Kidney (tissue), 14 donors: ENCODE data around the gene LCN10. TPM values are rescaled to one million over a fixed set of nuclear protein-coding genes. Genes with fewer than 3 reads are reported as not detected.

ENCODE experiments used
- DNase-seq, 5 donors: peaks; one replicate each; pipeline ENCODE4 v3.0.0-alpha.2; 2013 to 2020
- FAIRE-seq: peaks from 2 replicates; lab custom pipeline; 2012; peaks lifted over from hg19 to GRCh38; lab: Jason Lieb, UNC
- H3K27ac ChIP-seq, 2 donors: one replicate each; pipeline ENCODE4 v1.7.0; 2013; ENCODE audit warnings: low read depth in 2 of 2, low read length in 2 of 2, inconsistent platforms in 1 of 2
- H3K27me3 ChIP-seq: one replicate; pipeline ENCODE4 v1.7.1; 2013; ENCODE audit warnings: low read length, inconsistent platforms; ENCODE audit not compliant: control insufficient read depth, insufficient read depth
- H3K36me3 ChIP-seq, 3 donors: one replicate each; pipeline versions ENCODE4 v1.7.0 to v1.7.1; 2013; ENCODE audit warnings: low read length in 3 of 3, control low read depth in 1 of 3, inconsistent platforms in 1 of 3; ENCODE audit not compliant: insufficient read depth in 3 of 3, control insufficient read depth in 2 of 3
- H3K4me1 ChIP-seq, 3 donors: one replicate each; pipeline versions ENCODE4 v1.7.0 to v1.7.1; 2013; ENCODE audit warnings: low read length in 3 of 3, inconsistent platforms in 1 of 3, low read depth in 1 of 3; ENCODE audit not compliant: control insufficient read depth in 2 of 3, insufficient read depth in 2 of 3
- H3K4me3 ChIP-seq, 3 donors: one replicate each; pipeline versions ENCODE4 v1.7.0 to v1.8.1; 2013; ENCODE audit warnings: low read length in 3 of 3, control low read depth in 1 of 3, inconsistent platforms in 1 of 3
- H3K9ac ChIP-seq, 3 donors: one replicate each; pipeline versions ENCODE4 v1.7.0 to v1.7.1; 2013; ENCODE audit warnings: low read length in 3 of 3, control low read depth in 1 of 3, inconsistent platforms in 1 of 3
- H3K9me3 ChIP-seq, 3 donors: one replicate each; pipeline versions ENCODE4 v1.7.0 to v1.7.1; 2013; ENCODE audit warnings: low read length in 3 of 3, control low read depth in 1 of 3, inconsistent platforms in 1 of 3; ENCODE audit not compliant: control insufficient read depth in 2 of 3, insufficient read depth in 1 of 3
- intact Hi-C: fragments of 100-400 bp; cut with DNase I; formaldehyde crosslinking; loops from one replicate; pipeline ENCODE4 v1.11.1; 2022
- polyA plus RNA-seq: library from polyadenylated mRNA; stranded (reverse); fragments of 350-450 nt; fragmentation: Illumina TruSeq; extraction: RNeasy Lipid Tissue Mini Kit (QIAGEN cat#74804); gene quantifications from one replicate; pipeline ENCODE4 v1.2.3, GENCODE V29; 2014; ENCODE audit warnings: low read depth, low replicate concordance; ENCODE audit not compliant: insufficient read depth
- total RNA-seq: library from RNA; stranded (reverse); fragmentation: NEBNext Ultra II Directional; extraction: Animal tissue kit (Norgen Biotek cat#: 25700); gene quantifications from one replicate; pipeline ENCODE4 v1.2.1, GENCODE V29; 2021
- TF ChIP-seq, protein P1 (sequence below): IDR thresholded peaks from 3 replicates; pipeline ENCODE4 v1.5.1; 2012; ENCODE audit warnings: mild to moderate bottlenecking, moderate library complexity, borderline replicate concordance; ENCODE audit not compliant: insufficient read depth; ENCODE audit errors: extremely low read depth
- donor health status: control.
- donor health status: control.
- donor health status: control.
- donor health status: control.
- donor health status: control.
- donor health status: DM: yes; HTN: yes; CAD: no.
- donor health status: Normal renal cell carcinoma (clear cell type).

The LCN10 gene
- total and polyA plus RNA-seq, 2 donors from 2014 or later, result 3.9 to 8.4 TPM

- peak in 2 of 5 donors; percentile 73 to 77 for DNase-seq
Observed at GRCh38 chr9:136696502-136696901, 46.2 kb downstream of the LCN10 start.

DNA sequence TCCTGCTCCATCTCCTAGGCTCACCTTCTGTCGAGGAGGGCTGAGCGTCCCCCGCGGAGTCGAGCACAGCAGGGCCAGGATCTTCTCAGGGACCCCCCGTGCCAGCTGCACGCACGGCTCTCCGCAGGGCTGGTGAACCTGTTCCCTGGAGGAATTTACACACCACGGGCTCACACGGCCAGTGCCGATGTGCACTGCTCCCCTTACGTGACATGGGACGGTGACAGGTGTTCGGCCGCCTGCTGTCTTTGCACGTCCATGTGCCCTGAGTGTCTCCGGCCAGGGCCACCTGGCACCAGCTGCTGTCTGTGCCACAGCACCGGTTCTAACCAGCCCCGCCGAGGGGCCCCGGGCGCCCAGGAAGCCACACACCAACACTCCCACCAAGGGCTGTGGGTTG, 46.8 kb downstream of the LCN10 start:
- intact Hi-C loops, result no loop called here
- Histone ChIP-seq H3K9ac (peak overlapping the region in 1 of 3 donors; percentile 55), H3K4me3 (no peak overlapping the region), H3K27me3 (no peaks in the 10 kb centered on the region), H3K27ac (peak overlapping the region; percentile 85 to 94), H3K9me3 (no peaks in the 10 kb centered on the region), H3K4me1 (peaks cover 0 to 41% (median 30%) of the 10 kb centered on the region in 3 donors), H3K36me3 (no peaks in the 10 kb centered on the region)
- FAIRE-seq (no peak), DNase-seq (peak in 2 of 5 donors; percentile 73 to 85)
- TF ChIP-seq, protein P1, sequence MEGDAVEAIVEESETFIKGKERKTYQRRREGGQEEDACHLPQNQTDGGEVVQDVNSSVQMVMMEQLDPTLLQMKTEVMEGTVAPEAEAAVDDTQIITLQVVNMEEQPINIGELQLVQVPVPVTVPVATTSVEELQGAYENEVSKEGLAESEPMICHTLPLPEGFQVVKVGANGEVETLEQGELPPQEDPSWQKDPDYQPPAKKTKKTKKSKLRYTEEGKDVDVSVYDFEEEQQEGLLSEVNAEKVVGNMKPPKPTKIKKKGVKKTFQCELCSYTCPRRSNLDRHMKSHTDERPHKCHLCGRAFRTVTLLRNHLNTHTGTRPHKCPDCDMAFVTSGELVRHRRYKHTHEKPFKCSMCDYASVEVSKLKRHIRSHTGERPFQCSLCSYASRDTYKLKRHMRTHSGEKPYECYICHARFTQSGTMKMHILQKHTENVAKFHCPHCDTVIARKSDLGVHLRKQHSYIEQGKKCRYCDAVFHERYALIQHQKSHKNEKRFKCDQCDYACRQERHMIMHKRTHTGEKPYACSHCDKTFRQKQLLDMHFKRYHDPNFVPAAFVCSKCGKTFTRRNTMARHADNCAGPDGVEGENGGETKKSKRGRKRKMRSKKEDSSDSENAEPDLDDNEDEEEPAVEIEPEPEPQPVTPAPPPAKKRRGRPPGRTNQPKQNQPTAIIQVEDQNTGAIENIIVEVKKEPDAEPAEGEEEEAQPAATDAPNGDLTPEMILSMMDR, result no peak

More at GRCh38 chr9:136696502-136696901, 46.2 kb downstream of the LCN10 start:
- FAIRE-seq, result no peak
- H3K36me3 ChIP-seq, result no peaks in the 10 kb centered on the region
- H3K27ac ChIP-seq, result peak overlapping the region; percentile 85 to 94
- H3K4me3 ChIP-seq, result no peak overlapping the region
- peaks cover 0 to 35% (median 30%) of the 10 kb centered on the region in 3 donors for H3K4me1 ChIP-seq
- intact Hi-C loops, result no loop called here
- no peaks in the 10 kb centered on the region for H3K9me3 ChIP-seq
- H3K27me3 ChIP-seq, result no peaks in the 10 kb centered on the region
- TF ChIP-seq, protein P1, result no peak
- H3K9ac ChIP-seq, result no peak overlapping the region

GRCh38 chr9:136695435-136695895, 47.3 kb downstream of the LCN10 start:
- no peaks in the 10 kb centered on the region for H3K27me3 ChIP-seq
- peak in 3 of 5 donors; percentile 62 to 94 (median 64) for DNase-seq
- peak overlapping the region in 1 of 3 donors; percentile 55 for H3K9ac ChIP-seq
- peaks cover 0 to 43% (median 30%) of the 10 kb centered on the region in 3 donors for H3K4me1 ChIP-seq
- no peak for FAIRE-seq
- H3K4me3 ChIP-seq, result no peak overlapping the region
- H3K27ac ChIP-seq, result peak overlapping the region; percentile 85 to 94
- H3K36me3 ChIP-seq, result no peaks in the 10 kb centered on the region
- TF ChIP-seq, protein P1, result no peak
- intact Hi-C loops, result no loop called here
- H3K9me3 ChIP-seq, result no peaks in the 10 kb centered on the region
